Neural cell (in vitro differentiated cells): ENCODE results near the gene INHA. TPM values are rescaled to one million over a fixed set of nuclear protein-coding genes. Genes with fewer than 3 reads are reported as not detected.

ENCODE experiments used
- H2AFZ ChIP-seq: fragments of 200-600, 300-800 bp; sonication (generic), shearing (Covaris generic); 2 replicates; pipeline ENCODE4 v1.6.0; 2014; ENCODE audit warnings: low read depth, mild to moderate bottlenecking, antibody characterized with exemption, low read length, moderate library complexity
- H3F3A ChIP-seq: fragments of 200-600 bp; shearing (Covaris generic); 2 replicates; pipeline ENCODE4 v1.6.1; 2016; ENCODE audit warnings: mild to moderate bottlenecking, moderate library complexity, mixed read lengths, antibody characterized with exemption, low read length; ENCODE audit not compliant: insufficient read depth, poor library complexity, severe bottlenecking
- H3K27ac ChIP-seq: fragments of 200-600, 300-800 bp; sonication (generic), shearing (Covaris generic); 2 replicates; pipeline ENCODE4 v1.5.1; 2014; ENCODE audit warnings: mild to moderate bottlenecking, low read length, moderate library complexity
- H3K27me3 ChIP-seq: fragments of 300-800, 200-600 bp; sonication (generic), shearing (Covaris generic); 2 replicates; pipeline ENCODE4 v1.6.0; 2014; ENCODE audit warnings: mild to moderate bottlenecking, low read depth, low read length, moderate library complexity; ENCODE audit not compliant: insufficient read depth
- H3K36me3 ChIP-seq: fragments of 300-800, 200-600 bp; sonication (generic), shearing (Covaris generic); 2 replicates; pipeline ENCODE4 v1.5.1; 2014; ENCODE audit warnings: mild to moderate bottlenecking, antibody characterized with exemption, low read length, moderate library complexity; ENCODE audit not compliant: insufficient read depth
- H3K4me2 ChIP-seq: fragments of 300-800, 200-600 bp; sonication (generic), shearing (Covaris generic); 2 replicates; pipeline ENCODE4 v1.6.0; 2014; ENCODE audit warnings: mild to moderate bottlenecking, low read length
- H3K4me3 ChIP-seq: fragments of 300-800, 200-600 bp; sonication (generic), shearing (Covaris generic); 2 replicates; pipeline ENCODE4 v1.5.1; 2014; ENCODE audit warnings: mild to moderate bottlenecking, low read length, moderate library complexity
- H3K79me2 ChIP-seq: fragments of 200-600 bp; shearing (Covaris generic); replicated peaks from 2 replicates; pipeline ENCODE4 v1.6.0; 2014; ENCODE audit warnings: mild to moderate bottlenecking, low read length, moderate library complexity; ENCODE audit not compliant: insufficient read depth
- H3K9ac ChIP-seq: fragments of 300-800, 200-600 bp; sonication (generic), shearing (Covaris generic); 2 replicates; pipeline ENCODE4 v1.6.1; 2016; ENCODE audit warnings: mild to moderate bottlenecking, low read length, mixed read lengths
- H3K9me2 ChIP-seq: fragments of 200-600 bp; shearing (Covaris generic); 2 replicates; pipeline ENCODE4 v1.6.1; 2016; ENCODE audit warnings: mild to moderate bottlenecking, low read length, mixed read lengths; ENCODE audit not compliant: insufficient read depth
- H3K9me3 ChIP-seq: fragments of 200-600, 300-800 bp; sonication (generic), shearing (Covaris generic); 2 replicates; pipeline ENCODE4 v1.6.1; 2016; ENCODE audit warnings: mild to moderate bottlenecking, mixed run types, low read length, moderate library complexity, mixed read lengths
- H4K20me1 ChIP-seq: fragments of 200-600 bp; shearing (Covaris generic); 2 replicates; pipeline ENCODE4 v1.6.1; 2016; ENCODE audit warnings: mild to moderate bottlenecking, mixed run types; ENCODE audit not compliant: insufficient read depth
- EP300 ChIP-seq: fragments of 450-650 bp; conservative IDR thresholded peaks from 2 replicates; pipeline ENCODE4 v1.6.1; 2014; ENCODE audit warnings: antibody characterized with exemption, mild to moderate bottlenecking, moderate library complexity; ENCODE audit not compliant: poor library complexity, severe bottlenecking
- EZH2 ChIP-seq: fragments of 200-600, 300-800 bp; shearing (Covaris generic), sonication (generic); IDR thresholded peaks from 2 replicates; pipeline ENCODE4 v1.6.1; 2014; ENCODE audit warnings: antibody characterized with exemption, low read length, borderline replicate concordance, mild to moderate bottlenecking; ENCODE audit not compliant: insufficient read depth, poor library complexity, severe bottlenecking
- MXI1 ChIP-seq: fragments of 450-650 bp; conservative IDR thresholded peaks from 2 replicates; pipeline ENCODE4 v1.6.1; 2014; ENCODE audit warnings: antibody characterized with exemption, mild to moderate bottlenecking; ENCODE audit not compliant: poor library complexity, severe bottlenecking
- POLR2AphosphoS5 ChIP-seq: IDR thresholded peaks from 2 replicates; pipeline ENCODE4 v1.6.1; 2012
- RAD21 ChIP-seq: fragments of 450-650 bp; conservative IDR thresholded peaks from 2 replicates; pipeline ENCODE4 v1.6.1; 2014; ENCODE audit warnings: antibody characterized with exemption, mild to moderate bottlenecking, moderate library complexity
- SMC3 ChIP-seq: fragments of 450-650 bp; conservative IDR thresholded peaks from 2 replicates; pipeline ENCODE4 v1.6.1; 2014; ENCODE audit warnings: antibody characterized with exemption, mild to moderate bottlenecking, moderate library complexity; ENCODE audit not compliant: poor library complexity
- TAF1 ChIP-seq: IDR thresholded peaks from 2 replicates; pipeline ENCODE4 v1.6.1; 2012; ENCODE audit warnings: low read depth
- polyA plus RNA-seq: library from polyadenylated mRNA; depleted of rRNA; stranded (reverse); fragments of >200 nt; gene quantifications from 2 replicates; pipeline ENCODE4 v1.2.3, GENCODE V29; 2014
- TF ChIP-seq, protein P1 (sequence below): fragments of 450-650 bp; IDR thresholded peaks from 2 replicates; pipeline ENCODE4 v1.5.1; 2014; ENCODE audit warnings: antibody characterized with exemption, mild to moderate bottlenecking, moderate library complexity; ENCODE audit not compliant: poor library complexity, severe bottlenecking
- TF ChIP-seq, protein P2 (sequence below): IDR thresholded peaks from 2 replicates; pipeline ENCODE4 v1.6.1; 2012; ENCODE audit warnings: borderline replicate concordance

INHA gene
- polyA plus RNA-seq, 1 donor from 2014 or later: 2.7 TPM

DNA sequence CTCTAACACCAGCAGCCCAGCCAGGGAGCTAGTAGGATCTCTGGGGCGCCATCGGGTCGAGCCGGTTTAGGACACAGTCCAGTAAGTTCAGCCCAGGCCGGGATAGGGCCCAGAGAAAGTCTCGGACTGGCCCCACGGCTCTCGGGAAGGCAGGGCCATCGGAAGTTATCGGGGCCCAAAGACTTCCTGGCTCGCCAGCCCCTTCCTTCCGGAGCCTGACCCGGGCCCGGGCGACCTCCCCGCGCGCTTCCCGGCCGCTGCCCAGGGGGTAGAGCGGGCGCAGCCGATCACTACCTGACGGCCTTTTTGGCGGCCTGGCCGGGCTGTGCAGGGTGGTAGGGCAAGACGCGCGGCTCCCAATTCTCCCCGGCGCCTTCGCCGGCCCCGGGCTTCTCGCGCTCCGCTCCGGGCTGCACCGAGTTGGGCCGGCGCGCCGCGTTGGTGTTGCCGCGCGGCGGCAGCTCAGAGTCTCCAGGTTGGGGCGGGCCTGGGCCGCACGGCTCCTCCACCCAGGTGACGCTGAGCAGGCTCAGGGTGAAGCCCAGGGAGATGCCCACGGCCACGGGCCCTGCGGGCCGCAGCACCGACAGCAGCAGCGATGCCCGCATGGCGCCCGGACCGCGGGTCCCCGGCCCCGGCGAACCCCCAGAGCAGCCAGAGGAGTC, 29.0 kb upstream of the INHA start:
- Histone ChIP-seq H3K4me3 (peak overlapping the region; percentile 90), H3K9ac (peak overlapping the region; percentile 97), H3K36me3 (peaks cover 5% of the 10 kb centered on the region), H3K79me2 (peaks cover 17% of the 10 kb centered on the region), H4K20me1 (peaks cover 2% of the 10 kb centered on the region), H3K9me3 (no peaks in the 10 kb centered on the region), H3K9me2 (no peaks in the 10 kb centered on the region), H3K27me3 (no peaks in the 10 kb centered on the region), H2AFZ (peak overlapping the region; percentile 40), H3K27ac (peak overlapping the region; percentile 89), H3K4me2 (peak overlapping the region; percentile 87), H3F3A (no peaks in the 10 kb centered on the region)
- TF ChIP-seq SMC3 (peak; percentile 38), MXI1 (peak; percentile 39), RAD21 (no peak)
- TF ChIP-seq, protein P1, sequence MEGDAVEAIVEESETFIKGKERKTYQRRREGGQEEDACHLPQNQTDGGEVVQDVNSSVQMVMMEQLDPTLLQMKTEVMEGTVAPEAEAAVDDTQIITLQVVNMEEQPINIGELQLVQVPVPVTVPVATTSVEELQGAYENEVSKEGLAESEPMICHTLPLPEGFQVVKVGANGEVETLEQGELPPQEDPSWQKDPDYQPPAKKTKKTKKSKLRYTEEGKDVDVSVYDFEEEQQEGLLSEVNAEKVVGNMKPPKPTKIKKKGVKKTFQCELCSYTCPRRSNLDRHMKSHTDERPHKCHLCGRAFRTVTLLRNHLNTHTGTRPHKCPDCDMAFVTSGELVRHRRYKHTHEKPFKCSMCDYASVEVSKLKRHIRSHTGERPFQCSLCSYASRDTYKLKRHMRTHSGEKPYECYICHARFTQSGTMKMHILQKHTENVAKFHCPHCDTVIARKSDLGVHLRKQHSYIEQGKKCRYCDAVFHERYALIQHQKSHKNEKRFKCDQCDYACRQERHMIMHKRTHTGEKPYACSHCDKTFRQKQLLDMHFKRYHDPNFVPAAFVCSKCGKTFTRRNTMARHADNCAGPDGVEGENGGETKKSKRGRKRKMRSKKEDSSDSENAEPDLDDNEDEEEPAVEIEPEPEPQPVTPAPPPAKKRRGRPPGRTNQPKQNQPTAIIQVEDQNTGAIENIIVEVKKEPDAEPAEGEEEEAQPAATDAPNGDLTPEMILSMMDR: peak; percentile 47

DNA sequence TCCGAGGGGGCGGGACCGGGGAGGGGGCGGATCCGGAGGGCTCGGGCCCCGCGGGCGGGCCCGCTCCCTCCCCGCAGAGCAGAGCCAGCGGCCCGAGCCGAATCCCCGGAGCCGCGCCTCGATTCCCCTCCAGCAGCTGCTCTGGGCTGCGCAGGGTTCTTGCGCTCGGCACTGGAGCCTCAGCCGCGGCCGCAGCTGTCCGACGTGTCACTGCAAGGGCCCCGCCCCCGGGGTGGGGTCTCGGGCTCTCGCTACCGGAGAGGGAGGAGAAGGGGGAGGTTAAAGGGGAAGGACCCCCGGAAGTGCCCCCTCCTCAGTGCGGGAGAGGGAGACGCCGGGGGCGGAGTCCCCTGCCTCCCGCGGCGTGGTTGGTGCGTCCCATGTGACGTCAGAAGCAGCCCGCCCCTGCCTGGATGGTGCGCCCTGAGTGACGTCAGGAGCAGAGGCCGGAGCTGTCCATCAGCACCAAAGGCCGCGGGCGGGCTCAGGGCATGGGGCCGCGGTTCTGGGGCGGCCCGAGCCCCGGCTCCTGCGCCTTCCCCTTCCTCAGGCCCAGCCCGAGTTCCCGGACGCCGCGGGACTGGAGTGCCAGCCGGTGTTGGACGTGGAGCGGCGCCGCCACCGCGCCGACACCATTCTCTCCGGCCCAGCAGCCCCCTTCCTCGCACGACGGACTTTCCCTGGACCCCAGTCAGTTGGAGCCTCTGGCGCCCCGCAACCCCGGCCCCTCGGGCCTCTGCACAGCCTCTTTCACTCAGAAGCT, 28.3 kb upstream of the INHA start, which contains the start of the genes CHPF and TMEM198:
TSS of gene CHPF (minus strand) at position 214 of the 763 bp plus-strand sequence. CDS start 271 bp downstream, outside the sequence.
TSS of gene TMEM198 (plus strand) at position 433 of the 763 bp plus-strand sequence. CDS start 700 bp downstream, outside the sequence.
- Histone ChIP-seq H3F3A (no peaks in the 10 kb centered on the region), H2AFZ (peak within 1 kb of the TSS; percentile 73), H3K27ac (peak within 1 kb of the TSS; percentile 89), H3K36me3 (peaks cover 5% of the 10 kb centered on the region), H3K27me3 (no peaks in the 10 kb centered on the region), H3K9ac (peak within 1 kb of the TSS; percentile 97), H3K79me2 (peaks cover 17% of the 10 kb centered on the region), H3K4me3 (peak within 1 kb of the TSS; percentile 90), H4K20me1 (peaks cover 2% of the 10 kb centered on the region), H3K9me2 (no peaks in the 10 kb centered on the region), H3K9me3 (no peaks in the 10 kb centered on the region), H3K4me2 (peak within 1 kb of the TSS; percentile 90)
- TF ChIP-seq, protein P2, sequence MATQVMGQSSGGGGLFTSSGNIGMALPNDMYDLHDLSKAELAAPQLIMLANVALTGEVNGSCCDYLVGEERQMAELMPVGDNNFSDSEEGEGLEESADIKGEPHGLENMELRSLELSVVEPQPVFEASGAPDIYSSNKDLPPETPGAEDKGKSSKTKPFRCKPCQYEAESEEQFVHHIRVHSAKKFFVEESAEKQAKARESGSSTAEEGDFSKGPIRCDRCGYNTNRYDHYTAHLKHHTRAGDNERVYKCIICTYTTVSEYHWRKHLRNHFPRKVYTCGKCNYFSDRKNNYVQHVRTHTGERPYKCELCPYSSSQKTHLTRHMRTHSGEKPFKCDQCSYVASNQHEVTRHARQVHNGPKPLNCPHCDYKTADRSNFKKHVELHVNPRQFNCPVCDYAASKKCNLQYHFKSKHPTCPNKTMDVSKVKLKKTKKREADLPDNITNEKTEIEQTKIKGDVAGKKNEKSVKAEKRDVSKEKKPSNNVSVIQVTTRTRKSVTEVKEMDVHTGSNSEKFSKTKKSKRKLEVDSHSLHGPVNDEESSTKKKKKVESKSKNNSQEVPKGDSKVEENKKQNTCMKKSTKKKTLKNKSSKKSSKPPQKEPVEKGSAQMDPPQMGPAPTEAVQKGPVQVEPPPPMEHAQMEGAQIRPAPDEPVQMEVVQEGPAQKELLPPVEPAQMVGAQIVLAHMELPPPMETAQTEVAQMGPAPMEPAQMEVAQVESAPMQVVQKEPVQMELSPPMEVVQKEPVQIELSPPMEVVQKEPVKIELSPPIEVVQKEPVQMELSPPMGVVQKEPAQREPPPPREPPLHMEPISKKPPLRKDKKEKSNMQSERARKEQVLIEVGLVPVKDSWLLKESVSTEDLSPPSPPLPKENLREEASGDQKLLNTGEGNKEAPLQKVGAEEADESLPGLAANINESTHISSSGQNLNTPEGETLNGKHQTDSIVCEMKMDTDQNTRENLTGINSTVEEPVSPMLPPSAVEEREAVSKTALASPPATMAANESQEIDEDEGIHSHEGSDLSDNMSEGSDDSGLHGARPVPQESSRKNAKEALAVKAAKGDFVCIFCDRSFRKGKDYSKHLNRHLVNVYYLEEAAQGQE: peak; percentile 53
- TF ChIP-seq EZH2 (no peak), EP300 (peak; percentile 77), SMC3 (peak; percentile 17), RAD21 (no peak), TAF1 (peak; percentile 73), MXI1 (peak; percentile 56), POLR2AphosphoS5 (peak; percentile 81)
- TF ChIP-seq, protein P1: peak; percentile 21
